NB4 (cell line): ENCODE measurements around the gene FAM25C.
"Not testable (repeated sequence)": the region's sequence is repeated elsewhere in the genome, so short reads cannot be mapped to it uniquely, and the experiment has no call there.

Source experiments
- DNase-seq: peaks from one replicate; pipeline ENCODE4 v3.0.0; 2010; ENCODE audit warnings: low read depth
- H3K4me3 ChIP-seq: one replicate; pipeline ENCODE4 v1.5.1; 2011; ENCODE audit warnings: mild to moderate bottlenecking, low read depth, low read length, moderate library complexity

Gene FAM25C

DNA sequence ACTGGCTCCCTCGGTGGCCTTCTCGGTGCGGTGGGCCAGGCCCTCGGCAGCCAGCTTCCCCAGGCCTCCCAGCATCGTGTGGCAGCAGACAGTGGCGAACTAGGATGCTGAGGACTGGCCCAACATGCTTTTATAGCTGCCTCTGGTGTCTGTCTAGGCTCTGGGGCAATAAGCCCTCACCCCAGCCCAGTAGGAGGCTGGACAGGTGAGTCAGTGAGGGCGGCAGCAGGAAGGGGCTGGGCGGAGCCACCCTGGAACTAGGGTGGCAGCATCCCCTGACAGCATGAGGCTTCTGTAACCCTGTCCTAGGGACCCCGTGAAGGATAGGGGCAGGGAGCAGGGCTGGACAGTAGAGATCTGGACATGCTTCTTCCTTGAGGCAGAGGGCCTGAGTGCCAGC, at the start of gene FAM25C:
Gene FAM25C, minus strand, starts transcription at position 101 of the 400 bp plus-strand sequence. Its CDS starts 26 bp downstream, at position 75.
- not testable (repeated sequence) for H3K4me3 ChIP-seq

DNA sequence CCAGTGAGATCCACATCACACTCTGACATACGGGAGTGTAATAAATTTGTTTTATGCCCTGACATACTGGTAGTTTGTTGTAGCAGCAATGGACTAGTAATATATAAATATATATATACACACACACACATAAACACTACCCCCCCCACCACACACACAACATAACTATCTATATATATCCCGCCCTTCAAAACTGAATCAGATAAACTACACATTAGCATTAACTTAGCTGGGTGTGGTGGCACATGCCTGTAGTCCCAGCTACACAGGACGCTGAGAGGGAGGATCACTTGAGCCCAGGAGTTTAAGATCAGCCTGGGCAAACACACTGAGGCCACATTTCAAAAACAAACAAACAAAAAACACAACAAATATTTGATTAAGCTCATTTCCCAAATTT, 45.0 kb upstream of the FAM25C start:
- DNase-seq, result not testable (repeated sequence)

More for the DNA sequence above, at the start of gene FAM25C:
- not testable (repeated sequence) for DNase-seq

DNA sequence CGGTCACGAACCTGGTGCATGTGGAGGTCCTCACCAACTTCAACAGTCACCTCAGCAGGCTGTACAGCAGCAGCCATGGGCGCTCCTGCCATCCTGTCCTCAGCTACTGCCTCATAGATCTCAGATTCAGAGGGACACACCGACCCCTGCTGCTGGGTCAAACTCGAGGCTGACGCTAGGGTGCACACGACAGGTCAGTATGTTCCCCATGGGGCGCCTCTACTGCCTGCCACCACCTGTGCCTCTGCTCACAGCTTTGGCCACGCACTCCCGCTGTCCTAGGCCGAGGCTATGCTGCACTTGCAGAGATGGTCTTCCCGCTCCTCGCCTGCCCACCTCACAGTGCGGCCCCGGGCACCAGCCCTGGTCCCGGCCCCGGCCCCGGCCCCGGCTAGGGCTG, 31.8 kb upstream of the FAM25C start:
- not testable (repeated sequence) for DNase-seq, H3K4me3 ChIP-seq

More for the DNA sequence above, 45.0 kb upstream of the FAM25C start:
- H3K4me3 ChIP-seq, result not testable (repeated sequence)

DNA sequence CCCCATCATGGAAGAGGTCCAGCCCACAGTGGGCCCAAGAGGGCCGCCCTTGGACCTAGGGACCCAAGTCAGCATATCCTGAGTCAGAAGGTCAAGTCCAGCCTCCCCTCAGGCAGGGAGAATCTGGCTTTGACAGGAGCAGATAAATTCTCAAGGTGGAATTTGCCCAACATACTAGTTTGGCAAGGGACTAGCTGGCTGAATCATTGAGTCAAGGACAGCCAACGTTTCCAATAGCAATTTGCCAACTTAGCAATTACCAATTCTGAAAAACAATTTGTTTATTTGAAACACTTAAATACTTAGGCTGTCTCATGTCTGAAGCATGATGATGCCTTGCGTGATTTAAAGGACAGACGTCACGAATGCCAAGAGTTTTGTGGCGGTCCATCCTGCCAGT, 2.7 kb upstream of the FAM25C start:
- not testable (repeated sequence) for DNase-seq, H3K4me3 ChIP-seq

DNA sequence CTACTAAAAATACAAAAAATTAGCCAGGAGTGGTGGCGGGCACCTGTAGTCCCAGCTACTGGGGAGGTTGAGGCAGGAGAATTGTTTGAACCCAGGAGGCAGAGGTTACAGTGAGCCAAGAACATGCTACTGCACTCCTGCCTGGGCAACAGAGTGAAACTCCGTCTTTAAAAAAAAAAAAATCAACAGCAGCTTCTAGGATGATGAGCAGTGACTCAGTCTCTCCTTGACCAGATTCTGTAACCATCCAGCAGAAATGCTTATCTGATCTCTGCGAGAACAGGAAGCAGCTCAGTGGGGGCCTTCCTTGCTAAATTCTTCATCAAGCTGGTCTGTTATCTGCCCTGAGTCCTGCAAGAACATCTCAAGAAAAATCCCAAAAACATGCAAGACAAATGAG, 5.5 kb downstream of the FAM25C start:
- H3K4me3 ChIP-seq, result not testable (repeated sequence)
- DNase-seq, result peak; percentile 71

DNA sequence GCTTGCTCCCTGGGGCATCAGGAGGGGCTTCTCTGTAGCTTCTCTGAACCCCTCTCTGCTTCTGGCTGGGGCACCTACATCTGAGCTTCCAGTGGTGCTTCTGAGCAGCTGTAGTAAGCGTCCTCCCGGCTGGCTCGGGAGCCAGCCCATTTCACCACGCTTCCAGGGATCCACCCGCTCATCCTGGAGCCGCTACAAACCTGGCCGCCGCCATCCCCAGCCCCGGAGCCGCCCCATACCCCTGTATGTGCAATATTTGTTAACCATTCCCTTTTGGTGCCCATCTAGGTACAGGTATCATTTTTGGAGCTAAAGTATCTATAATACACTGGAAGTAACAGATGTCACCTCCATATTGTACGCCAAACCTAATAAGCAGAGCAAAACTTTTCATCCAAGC, 7.0 kb downstream of the FAM25C start:
- DNase-seq, H3K4me3 ChIP-seq: not testable (repeated sequence)

DNA sequence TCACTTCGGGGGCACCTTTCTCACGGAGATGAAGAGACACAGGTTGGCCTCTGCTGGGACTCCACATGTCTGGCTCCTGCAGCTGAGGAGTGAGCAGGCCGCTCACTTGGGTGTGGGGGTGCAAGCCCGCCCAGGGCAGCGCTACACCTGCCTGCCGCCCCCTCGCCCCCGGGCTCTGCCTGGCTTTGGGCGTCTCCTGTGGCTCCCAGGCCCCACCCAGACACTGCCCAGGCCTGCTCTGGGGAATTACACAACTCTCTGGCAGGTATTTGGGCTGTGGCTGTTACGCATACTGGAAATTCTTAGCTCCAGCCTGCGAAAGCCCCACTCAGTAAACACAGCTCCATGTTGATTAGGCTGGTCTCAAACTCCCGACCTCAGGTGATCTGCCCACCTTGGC, 7.9 kb downstream of the FAM25C start:
- not testable (repeated sequence) for H3K4me3 ChIP-seq
- DNase-seq, result peak; percentile 8

DNA sequence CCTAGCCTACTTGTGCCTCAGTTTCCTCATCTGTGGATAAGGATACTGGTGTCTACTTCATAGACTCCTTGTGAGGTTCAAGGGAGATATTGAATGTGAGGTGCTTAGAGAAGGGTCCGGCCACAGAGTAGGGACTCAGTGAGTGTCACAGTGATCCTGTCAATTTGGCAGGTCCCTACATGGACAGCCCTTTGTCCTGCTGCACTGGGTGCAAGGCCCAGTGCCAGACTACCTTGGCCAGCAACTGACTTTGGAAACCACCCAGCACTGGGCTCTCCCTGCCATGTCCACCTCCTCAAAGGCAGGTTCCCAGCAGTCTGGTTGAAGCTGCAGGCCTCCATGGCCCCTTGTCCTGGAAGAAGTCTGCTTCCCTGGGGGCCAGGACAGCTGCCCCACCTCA, 9.5 kb downstream of the FAM25C start:
- not testable (repeated sequence) for DNase-seq, H3K4me3 ChIP-seq

DNA sequence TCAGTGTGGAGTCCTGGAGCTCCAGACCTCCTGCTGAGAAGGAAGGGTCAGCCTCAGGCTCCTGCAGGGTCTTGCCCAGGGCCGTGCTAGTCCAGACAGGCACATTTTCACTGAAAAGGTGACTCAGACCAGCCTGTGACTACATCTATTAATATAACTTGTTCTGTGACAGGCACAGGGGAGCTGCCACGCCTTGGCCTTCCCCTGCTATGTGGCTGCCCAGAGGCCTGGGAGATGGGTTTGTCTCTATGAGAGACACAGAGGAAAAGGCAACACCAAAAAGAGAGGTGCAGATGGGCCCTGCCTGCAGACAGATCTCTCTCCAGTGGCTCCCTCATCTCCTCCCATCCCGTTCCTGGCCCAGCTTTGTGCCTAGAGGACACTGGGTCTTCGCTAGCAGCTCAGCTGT, 10.0 kb downstream of the FAM25C start:
- H3K4me3 ChIP-seq, DNase-seq: not testable (repeated sequence)

DNA sequence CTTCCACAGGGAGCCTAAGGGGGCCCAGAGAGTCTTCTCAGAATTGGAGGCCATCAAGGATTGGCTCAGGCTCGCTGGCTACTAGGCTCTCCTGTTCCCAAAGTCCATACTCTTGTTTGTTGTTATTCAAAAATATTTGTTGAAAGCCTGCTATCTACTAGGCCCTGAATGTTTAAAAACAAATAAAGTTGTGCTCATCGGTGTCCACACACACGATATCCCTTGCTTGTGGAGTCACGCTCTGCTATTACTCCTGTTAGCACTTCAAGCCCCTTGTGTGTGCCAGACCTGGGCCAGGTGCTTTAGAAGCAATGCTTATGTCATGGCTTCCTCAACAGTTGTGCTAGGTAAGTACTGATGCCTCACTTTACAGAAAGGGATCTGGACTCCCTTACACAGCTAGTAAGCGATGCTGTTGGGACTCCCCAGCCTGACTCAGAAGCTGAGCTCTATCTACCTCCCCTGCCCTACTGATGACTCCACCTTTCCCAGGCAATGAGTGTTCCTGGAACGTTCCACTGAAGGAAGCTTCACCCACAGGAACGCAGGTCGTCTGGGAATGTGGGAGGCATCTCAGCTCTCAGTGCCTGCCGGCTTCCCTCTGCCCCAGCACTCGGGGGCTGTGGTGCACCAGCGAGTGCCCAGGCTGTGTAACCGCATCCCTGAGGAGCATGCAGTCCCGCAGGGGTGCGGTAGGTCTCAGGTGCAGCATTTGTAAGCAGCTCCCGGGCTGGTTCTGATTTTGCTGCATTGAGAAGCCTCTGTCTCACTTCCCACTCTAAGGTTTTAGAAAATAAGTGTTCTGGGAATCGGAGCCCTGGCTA, 10.7 kb downstream of the FAM25C start:
- H3K4me3 ChIP-seq, DNase-seq: not testable (repeated sequence)

DNA sequence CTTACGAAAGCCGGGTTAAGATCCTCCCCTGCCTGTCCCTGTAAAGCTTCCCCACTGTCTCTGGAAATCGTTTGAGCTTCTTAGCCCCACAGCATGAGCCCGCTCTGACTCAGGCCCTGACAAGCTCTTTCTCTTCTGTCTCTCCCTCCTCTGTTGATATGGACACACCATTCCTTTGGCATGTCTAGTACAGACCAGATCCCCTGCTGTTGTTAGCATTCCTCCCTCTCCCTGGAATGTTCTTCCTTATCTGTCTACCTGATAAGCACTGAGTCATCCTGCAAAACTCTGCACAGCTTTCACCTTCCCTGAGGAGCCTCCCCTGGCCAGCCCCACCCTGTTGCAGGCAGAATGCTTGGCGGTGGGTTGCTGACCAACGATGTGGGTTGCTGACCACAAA, 11.6 kb downstream of the FAM25C start:
- DNase-seq, H3K4me3 ChIP-seq: not testable (repeated sequence)

DNA sequence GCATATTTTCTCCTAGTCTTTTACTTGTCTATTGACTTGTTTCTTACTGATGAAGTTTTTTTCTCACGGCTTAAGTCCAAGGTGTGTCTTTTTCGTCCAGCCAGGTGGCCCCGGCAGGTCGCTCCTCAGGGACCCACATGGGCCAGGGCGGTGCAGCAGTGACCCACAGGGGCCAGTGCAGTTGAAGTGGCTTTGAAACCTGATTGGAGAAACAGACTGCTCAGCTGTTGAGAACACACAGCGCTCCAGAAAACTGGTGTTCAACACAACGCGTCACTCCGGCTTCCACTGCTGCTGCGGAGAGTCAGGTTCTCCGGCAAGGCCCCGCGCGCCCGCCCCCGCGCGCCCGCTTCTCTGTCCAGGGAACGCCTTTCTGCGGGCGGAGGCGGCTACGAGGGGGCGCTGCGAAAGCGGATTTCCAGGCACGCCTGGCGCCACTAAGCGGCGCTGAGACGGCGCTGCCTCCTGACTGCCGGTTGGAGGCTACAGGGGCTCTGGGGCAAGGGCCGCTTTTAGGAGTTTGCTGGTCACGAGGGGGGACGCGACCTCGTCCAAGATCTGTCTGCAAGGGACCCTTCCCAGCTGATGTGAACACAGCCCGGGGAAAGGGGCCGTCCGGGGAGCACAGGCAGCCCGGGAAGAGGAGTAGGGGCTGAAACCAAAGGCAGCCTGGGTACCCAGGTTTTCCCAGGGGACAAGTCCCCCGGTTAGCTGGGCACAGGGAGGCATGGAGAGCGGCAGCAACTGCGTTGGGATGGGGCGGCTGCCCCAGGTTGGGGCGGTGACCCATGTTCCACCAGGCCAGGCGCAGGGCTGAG, 13.0 kb downstream of the FAM25C start:
- H3K4me3 ChIP-seq, DNase-seq: not testable (repeated sequence)

DNA sequence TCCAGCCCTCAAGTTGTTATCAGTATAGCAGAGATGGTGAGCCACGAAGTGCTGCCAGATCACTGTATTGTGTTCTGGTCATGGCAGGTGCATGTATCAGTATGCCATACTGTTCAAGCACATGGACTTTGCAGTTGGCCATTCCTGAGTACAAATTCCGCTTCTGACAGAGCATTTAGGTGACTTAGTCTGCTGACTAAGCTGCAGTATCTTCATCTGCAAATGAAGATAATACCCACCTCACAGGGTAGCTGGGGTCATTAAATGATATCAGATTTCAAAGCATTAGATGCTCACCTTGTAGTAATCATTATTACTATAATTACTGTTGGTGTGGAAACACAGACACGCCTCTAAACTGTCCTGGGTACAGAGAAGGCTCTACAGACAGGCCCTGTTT, 24.2 kb downstream of the FAM25C start:
- H3K4me3 ChIP-seq, DNase-seq: not testable (repeated sequence)

DNA sequence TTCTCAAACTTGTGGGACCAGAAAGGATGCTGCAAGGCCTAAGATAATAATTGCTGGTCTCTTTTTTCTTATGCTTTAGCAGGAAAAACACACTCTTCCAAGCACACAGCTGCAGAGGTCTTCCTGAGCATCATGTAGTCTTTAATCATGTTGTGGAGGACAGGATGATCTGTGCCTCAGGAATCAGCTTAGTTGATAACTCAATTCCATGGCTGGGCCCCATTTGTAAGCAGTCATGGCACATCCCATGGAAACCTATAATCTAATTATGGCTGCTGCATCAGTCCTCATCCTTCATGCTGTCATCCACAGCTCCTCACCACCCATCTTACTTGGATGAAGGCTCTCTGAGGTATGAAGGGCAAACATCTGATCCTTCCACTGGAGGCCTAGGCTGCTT, 26.5 kb downstream of the FAM25C start:
- H3K4me3 ChIP-seq, DNase-seq: not testable (repeated sequence)

DNA sequence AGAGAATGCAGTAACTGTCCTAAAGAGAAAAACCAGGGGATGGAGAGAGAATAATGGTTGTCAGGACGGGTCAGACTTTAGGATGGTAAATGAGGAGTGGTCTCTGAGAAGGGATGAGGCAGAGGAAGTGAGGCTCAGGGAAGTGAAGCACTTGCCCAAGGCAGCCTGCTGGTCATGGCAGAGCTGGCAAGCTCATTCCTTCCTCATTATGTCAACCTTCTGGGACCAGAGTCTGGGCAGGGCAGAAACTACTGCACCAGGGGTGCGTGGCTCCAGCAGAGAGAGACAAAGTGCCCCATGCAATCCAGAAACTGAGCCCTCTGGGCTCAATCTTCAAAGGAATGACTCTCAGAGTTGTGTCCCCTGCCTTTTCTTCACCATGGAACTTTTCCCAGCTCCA, 27.5 kb downstream of the FAM25C start:
- DNase-seq, H3K4me3 ChIP-seq: not testable (repeated sequence)

DNA sequence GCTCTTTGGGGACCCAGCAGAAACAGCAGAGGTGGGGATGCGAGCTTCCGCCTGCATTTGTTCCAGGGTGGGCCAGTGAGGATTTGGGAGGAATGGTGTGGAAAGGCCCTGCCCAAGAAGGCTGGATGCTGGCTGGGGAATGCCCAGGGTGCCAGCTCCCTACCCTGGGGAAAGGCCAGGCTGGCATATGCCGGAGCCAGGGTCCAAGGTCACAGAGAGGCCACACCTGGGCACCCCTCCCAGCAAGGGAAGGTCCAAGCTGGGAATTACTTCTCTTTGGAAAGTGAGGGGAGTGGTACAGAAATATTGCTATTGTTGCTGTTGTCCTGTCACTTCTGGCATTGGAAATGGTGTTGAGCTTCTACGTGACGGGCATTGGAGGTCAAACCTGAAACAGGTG, 28.0 kb downstream of the FAM25C start:
- not testable (repeated sequence) for H3K4me3 ChIP-seq, DNase-seq

DNA sequence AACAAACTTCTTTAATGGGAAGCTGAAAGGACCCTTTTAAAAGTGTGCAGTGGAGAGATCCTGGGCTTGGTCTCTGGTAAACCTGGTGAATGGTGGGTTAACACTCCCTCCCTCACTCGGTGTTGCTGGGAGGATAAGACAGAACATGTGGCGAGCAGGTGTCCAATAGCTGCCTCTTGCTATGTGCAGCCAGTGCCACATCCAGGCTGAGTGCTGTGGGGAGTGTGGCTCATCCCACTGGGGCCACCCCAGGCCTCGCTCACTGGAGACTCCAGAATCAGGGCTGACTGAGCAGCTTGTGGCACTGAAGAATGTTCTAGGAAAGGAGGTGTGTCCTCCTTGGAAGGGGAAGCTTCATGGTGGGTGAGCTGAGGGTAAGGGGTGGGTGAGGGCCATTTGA, 29.5 kb downstream of the FAM25C start:
- not testable (repeated sequence) for DNase-seq, H3K4me3 ChIP-seq

DNA sequence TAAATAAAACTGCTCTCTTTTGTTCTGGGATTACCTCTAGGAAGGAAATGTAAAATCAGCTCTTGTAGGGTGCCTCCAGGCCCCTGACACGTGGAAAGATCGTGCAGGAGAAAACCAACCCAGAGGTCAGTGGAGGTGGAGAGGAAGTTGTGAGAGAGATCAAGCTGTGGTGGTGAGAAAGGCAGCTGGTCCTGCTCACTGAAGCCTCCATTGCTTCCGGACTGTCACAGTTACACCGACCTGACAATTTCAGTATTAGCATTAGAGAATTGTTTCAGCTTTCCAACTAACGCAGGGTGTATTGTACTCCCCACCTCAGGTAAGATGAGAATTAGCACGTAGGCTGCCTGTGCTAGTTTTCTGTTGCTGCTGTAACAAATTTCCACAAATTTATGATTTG, 30.6 kb downstream of the FAM25C start:
- not testable (repeated sequence) for H3K4me3 ChIP-seq
- peak; percentile 2 for DNase-seq

DNA sequence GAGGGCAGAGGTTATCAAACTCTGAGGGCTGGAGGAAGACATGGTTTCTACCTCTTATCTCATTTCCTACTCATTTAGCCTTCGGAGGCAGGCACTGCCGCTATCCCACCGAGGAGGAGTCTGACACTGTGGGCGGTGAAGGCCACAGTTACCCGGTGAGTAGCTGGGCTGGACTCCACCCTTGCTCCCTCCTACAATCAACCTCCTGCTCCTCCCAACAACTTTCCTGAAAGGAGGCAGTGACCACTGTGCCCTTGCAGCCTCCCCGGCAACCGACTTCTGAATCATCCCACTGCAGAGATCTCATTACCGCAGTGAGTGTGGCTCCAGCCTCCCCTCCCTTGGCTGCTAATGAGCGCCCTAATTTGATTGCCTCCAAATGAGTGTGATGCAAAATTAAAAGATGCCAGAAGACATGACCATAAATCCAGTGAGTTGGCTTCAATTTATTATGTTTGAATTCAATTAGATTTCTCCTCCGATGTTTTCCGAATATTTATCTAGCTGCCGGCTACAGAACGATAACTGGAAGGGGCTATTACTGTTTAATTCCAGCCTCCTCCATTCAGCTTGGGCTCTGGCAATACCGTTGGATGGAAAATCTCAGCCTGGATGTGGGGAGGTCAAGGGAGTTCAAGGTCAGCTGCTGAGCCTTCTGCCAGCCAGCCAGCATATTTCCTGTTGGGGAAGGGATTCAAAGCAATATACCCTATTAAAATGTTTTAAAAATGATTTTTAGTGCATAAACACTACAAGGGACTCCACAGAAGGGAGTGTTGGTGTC, 35.1 kb downstream of the FAM25C start:
- not testable (repeated sequence) for H3K4me3 ChIP-seq, DNase-seq
